NCI-H226 (cell line): ENCODE data around the gene ZAR1L.

Source experiments
- DNase-seq: peaks from one replicate; pipeline ENCODE4 v3.0.0-alpha.2; 2015

Gene ZAR1L

GRCh38 chr13:32254416-32254815 is 60.7 kb downstream of the ZAR1L start:
- no peak for DNase-seq

- DNase-seq: no peak
These were observed 61.2 kb downstream of the ZAR1L start for GRCh38 chr13:32253911-32254399.
